IMR-90 (cell line): ENCODE data around the gene SCAMP1. TPM values are rescaled to one million over a fixed set of nuclear protein-coding genes. Genes with fewer than 3 reads are reported as not detected.
A peak's percentile ranks its signal among the peaks of the same experiment; 100 is the strongest.

ENCODE experiments used
- ATAC-seq: fragments of 200-7000 bp; cut with Tn5 transposase; 2 replicates; pipeline ENCODE4 v1.9.1; 2020; ENCODE audit warnings: low read depth, mild to moderate bottlenecking, moderate library complexity
- BruUV-seq: library from RNA; stranded (reverse); fragments of 400-500 nt; replicated peaks from 2 replicates; lab custom pipeline; 2021; lab: Mats Ljungman, UMichigan
- CTCF ChIA-PET: fragments of 300-600 bp; formaldehyde crosslinking; extraction: SDS; loops from one replicate; lab custom pipeline; 2021; ENCODE audit warnings: antibody characterized with exemption; lab: Yijun Ruan, JAX
- POLR2A ChIA-PET: fragments of 300-600 bp; sonication (Branson Sonifier 250); formaldehyde crosslinking; loops from one replicate; lab custom pipeline; 2022; ENCODE audit warnings: antibody characterized with exemption; ENCODE audit not compliant: unreplicated experiment; lab: Charles Lee
- DNase-seq: peaks from one replicate; pipeline ENCODE4 v3.0.0; 2013
- H2AFZ ChIP-seq: replicated peaks from 2 replicates; pipeline ENCODE3; 2013; ENCODE audit warnings: low read length, mild to moderate bottlenecking; ENCODE audit not compliant: poor library complexity
- H2AK5ac ChIP-seq: 2 replicates; pipeline ENCODE4 v1.6.1; 2013; ENCODE audit warnings: low read depth, low read length, inconsistent platforms
- H2AK9ac ChIP-seq: replicated peaks from 2 replicates; pipeline ENCODE3; 2013; ENCODE audit warnings: mild to moderate bottlenecking, low read depth, low read length, moderate library complexity; ENCODE audit not compliant: poor library complexity
- H2BK120ac ChIP-seq: 2 replicates; pipeline ENCODE4 v1.6.1; 2013; ENCODE audit warnings: low read depth, low read length, inconsistent platforms
- H2BK15ac ChIP-seq: 3 replicates; pipeline ENCODE4 v1.6.1; 2013; ENCODE audit warnings: low read depth, low read length, inconsistent platforms
- H2BK20ac ChIP-seq: 2 replicates; pipeline ENCODE4 v1.6.1; 2013; ENCODE audit warnings: low read depth, mild to moderate bottlenecking, inconsistent platforms, low read length, moderate library complexity
- H2BK5ac ChIP-seq: 2 replicates; pipeline ENCODE4 v1.6.1; 2013; ENCODE audit warnings: mild to moderate bottlenecking, low read depth, low read length, inconsistent platforms; ENCODE audit not compliant: poor library complexity, severe bottlenecking
- H3K14ac ChIP-seq: replicated peaks from 2 replicates; pipeline ENCODE4 v1.6.1; 2013; ENCODE audit warnings: low read depth, low read length, inconsistent platforms
- H3K18ac ChIP-seq: 2 replicates; pipeline ENCODE4 v1.6.1; 2013; ENCODE audit warnings: low read depth, low read length, control low read depth
- H3K23ac ChIP-seq: 2 replicates; pipeline ENCODE4 v1.6.1; 2013; ENCODE audit warnings: low read depth, low read length, inconsistent platforms
- H3K27ac ChIP-seq: 2 replicates; pipeline ENCODE4 v1.5.1; 2013; ENCODE audit warnings: mild to moderate bottlenecking, control low read depth, low read length; ENCODE audit not compliant: insufficient read depth
- H3K27me3 ChIP-seq: 2 replicates; pipeline ENCODE4 v1.6.1; 2013; ENCODE audit warnings: low read length; ENCODE audit not compliant: control insufficient read depth, insufficient read depth
- H3K36me3 ChIP-seq: 2 replicates; pipeline ENCODE4 v1.6.1; 2013; ENCODE audit warnings: low read length, mixed read lengths; ENCODE audit not compliant: control insufficient read depth, insufficient read depth
- H3K4ac ChIP-seq: 2 replicates; pipeline ENCODE4 v1.6.1; 2013; ENCODE audit warnings: low read depth, low read length, inconsistent platforms
- H3K4me1 ChIP-seq: 2 replicates; pipeline ENCODE4 v1.6.1; 2013; ENCODE audit warnings: low read length, mixed read lengths; ENCODE audit not compliant: control insufficient read depth, insufficient read depth
- H3K4me2 ChIP-seq: 2 replicates; pipeline ENCODE4 v1.6.1; 2013; ENCODE audit warnings: low read depth, mild to moderate bottlenecking, control low read depth, low read length, moderate library complexity
- H3K4me3 ChIP-seq: 2 replicates; pipeline ENCODE4 v1.5.1; 2013; ENCODE audit warnings: low read depth, mild to moderate bottlenecking, control low read depth, low read length, moderate library complexity; ENCODE audit not compliant: insufficient read depth
- H3K56ac ChIP-seq: 2 replicates; pipeline ENCODE4 v1.6.1; 2013; ENCODE audit warnings: low read length, inconsistent platforms; ENCODE audit not compliant: insufficient read depth; ENCODE audit errors: extremely low read depth
- H3K79me1 ChIP-seq, 2 experiments: 2 replicates each; pipeline ENCODE4 v1.6.1; 2013; ENCODE audit warnings: low read length in 2 of 2, inconsistent platforms in 1 of 2, low read depth in 1 of 2
- H3K9ac ChIP-seq: 2 replicates; pipeline ENCODE4 v1.6.1; 2013; ENCODE audit warnings: low read depth, low read length, control low read depth
- H3K9me1 ChIP-seq: 2 replicates; pipeline ENCODE4 v1.6.1; 2013; ENCODE audit warnings: low read length, inconsistent platforms; ENCODE audit not compliant: insufficient read depth
- H3K9me3 ChIP-seq: 2 replicates; pipeline ENCODE4 v1.6.1; 2013; ENCODE audit warnings: low read length; ENCODE audit not compliant: control insufficient read depth, insufficient read depth
- H4K20me1 ChIP-seq: 2 replicates; pipeline ENCODE4 v1.6.1; 2013; ENCODE audit warnings: low read length, inconsistent platforms; ENCODE audit not compliant: insufficient read depth
- H4K5ac ChIP-seq: 2 replicates; pipeline ENCODE4 v1.6.1; 2013; ENCODE audit warnings: mild to moderate bottlenecking, low read depth, low read length, control low read depth
- H4K8ac ChIP-seq, 2 experiments: 2 replicates each; pipeline ENCODE4 v1.6.1; 2013; ENCODE audit warnings: low read depth in 2 of 2, low read length in 2 of 2, control low read depth in 1 of 2, inconsistent platforms in 1 of 2
- H4K91ac ChIP-seq: 2 replicates; pipeline ENCODE4 v1.6.1; 2013; ENCODE audit warnings: low read depth, low read length, inconsistent platforms; ENCODE audit not compliant: insufficient read depth
- CHD1 ChIP-seq: IDR thresholded peaks from 2 replicates; pipeline ENCODE4 v1.6.1; 2012; ENCODE audit warnings: low read depth, low read length, improper control_type of control experiment
- ELK1 ChIP-seq: fragments of 150-350 bp; IDR thresholded peaks from 2 replicates; pipeline ENCODE4 v1.6.1; 2016; ENCODE audit warnings: low read depth, mild to moderate bottlenecking, low read length, moderate library complexity, borderline replicate concordance
- NFE2L2 ChIP-seq: fragments of 150-350 bp; IDR thresholded peaks from 2 replicates; pipeline ENCODE4 v1.6.1; 2016; ENCODE audit warnings: low read depth, mild to moderate bottlenecking, low read length
- POLR2A ChIP-seq: IDR thresholded peaks from 2 replicates; pipeline ENCODE4 v1.6.1; 2012; ENCODE audit warnings: mild to moderate bottlenecking, low read depth, low read length
- RAD21 ChIP-seq: IDR thresholded peaks from 2 replicates; pipeline ENCODE4 v1.6.1; 2012; ENCODE audit warnings: low read length, improper control_type of control experiment
- RCOR1 ChIP-seq: IDR thresholded peaks from 2 replicates; pipeline ENCODE4 v1.6.1; 2012; ENCODE audit warnings: mild to moderate bottlenecking, low read length, improper control_type of control experiment; ENCODE audit not compliant: insufficient replicate concordance
- USF2 ChIP-seq: fragments of 150-350 bp; IDR thresholded peaks from 2 replicates; pipeline ENCODE4 v1.6.1; 2017; ENCODE audit warnings: mild to moderate bottlenecking, antibody characterized with exemption, low read length, low read depth
- WGBS, 2 experiments: methylation state at CpG; one replicate each; pipeline versions ENCODE4 v1.1.5 to v1.1.7; 2013; ENCODE audit warnings: missing lambda C conversion rate in 2 of 2; ENCODE audit not compliant: insufficient read length in 1 of 2; ENCODE audit errors: extremely low coverage in 2 of 2; 5-methylcytosine and 5-hydroxymethylcytosine counted together
- dilution Hi-C: fragments of 300-500 bp; cut with HindIII; formaldehyde crosslinking; loops from one replicate; pipeline ENCODE4 v1.14.3; 2018; ENCODE audit warnings: low sequenced_read_pairs; ENCODE audit not compliant: unreplicated experiment
- in situ Hi-C: fragments of 300-500 bp; cut with MboI; formaldehyde crosslinking; loops from 3 replicates; pipeline ENCODE4 v1.14.3; 2019; ENCODE audit warnings: low sequenced_read_pairs, inconsistent platforms, mixed read lengths
- intact Hi-C: fragments of 100-400 bp; cut with micrococcal nuclease; formaldehyde crosslinking; loops from 2 replicates; pipeline ENCODE4 v1.10.0; 2022
- polyA plus RNA-seq, 3 experiments: library from polyadenylated mRNA; depleted of rRNA; stranded (reverse); fragments of >200 nt; gene quantifications; 2 replicates each; pipeline ENCODE4 v1.2.3, GENCODE V29; 2012; ENCODE audit warnings: low replicate concordance in 1 of 3
- total RNA-seq: library from RNA; depleted of rRNA; stranded (reverse); fragments of >200 nt; gene quantifications from 2 replicates; pipeline ENCODE4 v1.2.3, GENCODE V29; 2012

The SCAMP1 gene
- total and polyA plus RNA-seq, 2 of the 4 experiments (the other 2 are of a cell fraction), result 13.5 to 114 TPM

GRCh38 chr5:78327761-78328510, 32.5 kb upstream of the SCAMP1 start:
- H3K18ac ChIP-seq, result peak overlapping the region; percentile 66; the same call in 1 of the 2 replicates
- no peak overlapping the region for H2BK15ac ChIP-seq
- H3K4ac ChIP-seq, result no peak overlapping the region; the same call in 1 of the 2 replicates
- intact Hi-C loops (loop anchor here (10.0 kb wide), 1 partner anchor 297 kb away; no protein-coding TSS in a partner anchor), in situ Hi-C loops (no loop called here), dilution Hi-C loops (no loop called here)
- no peak overlapping the region for H2AFZ ChIP-seq
- no peaks in the 10 kb centered on the region for H3K9me3 ChIP-seq
- H3K36me3 ChIP-seq, result no peaks in the 10 kb centered on the region
- TF ChIP-seq NFE2L2, result peak; percentile 37
- TF ChIP-seq POLR2A, result no peak
- TF ChIP-seq USF2, result no peak
- no peak for TF ChIP-seq CHD1
- no peak for TF ChIP-seq RAD21
- no peak for TF ChIP-seq RCOR1
- TF ChIP-seq ELK1, result no peak
- no peak overlapping the region for H3K4me3 ChIP-seq
- no peaks in the 10 kb centered on the region for H3K79me1 ChIP-seq
- H3K14ac ChIP-seq, result no peak overlapping the region
- WGBS, 2 experiments, result no CpG with 5 or more reads among the region's 6 CpGs
- H3K27ac ChIP-seq, result no peak overlapping the region
- H2BK120ac ChIP-seq, result no peak overlapping the region
- no peak overlapping the region for H3K9ac ChIP-seq
- no peak overlapping the region; a peak in 1 of 4 replicates for H4K8ac ChIP-seq
- POLR2A ChIA-PET, result no interaction called here
- H4K91ac ChIP-seq, result no peak overlapping the region
- H3K4me1 ChIP-seq, result no peaks in the 10 kb centered on the region
- H3K23ac ChIP-seq, result no peak overlapping the region
- H2BK5ac ChIP-seq, result no peak overlapping the region
- H2AK9ac ChIP-seq, result no peak overlapping the region
- H4K5ac ChIP-seq, result no peak overlapping the region; the same call in 1 of the 2 replicates
- no peak for DNase-seq
- no peak overlapping the region for H2AK5ac ChIP-seq
- BruUV-seq, result no TSS peak
- CTCF ChIA-PET, result interaction anchor here (0.7 kb wide), 1 partner anchor 274 kb away, joined by 7 read pairs; no protein-coding TSS in a partner anchor
- no peak overlapping the region for H2BK20ac ChIP-seq
- no peaks in the 10 kb centered on the region for H3K9me1 ChIP-seq
- no peaks in the 10 kb centered on the region for H3K27me3 ChIP-seq
- no peak overlapping the region for H3K4me2 ChIP-seq
- no peaks in the 10 kb centered on the region for H4K20me1 ChIP-seq
- peak; percentile 40; the same call in 1 of the 2 replicates for ATAC-seq
- H3K56ac ChIP-seq, result no peak overlapping the region
